HuH-7 (cell line): ENCODE data around the gene NEIL1.
"Not testable (repeated sequence)": the region's sequence is repeated elsewhere in the genome, so short reads cannot be mapped to it uniquely, and the experiment has no call there.

Experiments used
- DNase-seq: peaks from one replicate; pipeline ENCODE4 v3.0.0; 2011; ENCODE audit warnings: low spot score

Gene NEIL1

DNA sequence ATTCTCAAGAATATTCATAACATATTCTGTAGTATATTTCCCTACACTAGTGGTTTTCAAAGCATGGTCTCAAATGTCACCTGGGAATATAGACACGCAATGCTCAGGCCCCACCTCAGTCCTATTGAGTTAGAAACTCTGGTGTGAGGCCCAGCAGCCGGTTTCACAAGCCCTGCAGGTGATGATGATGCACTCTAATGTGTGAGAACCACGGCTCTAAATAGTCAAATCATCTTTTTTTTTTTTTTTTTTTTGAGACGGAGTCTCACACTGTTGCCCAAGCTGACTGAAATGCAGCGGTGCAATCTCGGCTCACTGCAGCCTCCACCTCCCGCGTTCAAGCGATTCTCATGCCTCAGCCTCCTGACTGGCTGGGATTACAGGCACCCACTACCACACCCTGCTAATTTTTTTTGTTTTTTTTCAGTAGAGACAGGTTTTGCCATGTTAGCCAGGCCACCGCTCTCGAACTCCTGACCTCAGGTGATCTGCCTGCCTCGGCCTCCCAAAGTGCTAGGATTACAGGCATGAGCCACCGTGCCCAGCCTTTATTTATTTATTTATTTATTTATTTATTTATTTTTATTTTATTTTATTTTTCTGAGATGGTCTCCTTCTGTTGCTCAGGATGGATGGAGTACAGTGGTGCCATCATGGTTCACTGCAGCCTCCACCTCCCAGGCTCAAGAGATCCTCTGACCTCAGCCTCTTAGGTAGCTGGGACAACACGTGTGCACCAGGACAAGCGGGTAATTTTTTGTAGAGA, 13.0 kb upstream of the NEIL1 start:
- not testable (repeated sequence) for DNase-seq

DNA sequence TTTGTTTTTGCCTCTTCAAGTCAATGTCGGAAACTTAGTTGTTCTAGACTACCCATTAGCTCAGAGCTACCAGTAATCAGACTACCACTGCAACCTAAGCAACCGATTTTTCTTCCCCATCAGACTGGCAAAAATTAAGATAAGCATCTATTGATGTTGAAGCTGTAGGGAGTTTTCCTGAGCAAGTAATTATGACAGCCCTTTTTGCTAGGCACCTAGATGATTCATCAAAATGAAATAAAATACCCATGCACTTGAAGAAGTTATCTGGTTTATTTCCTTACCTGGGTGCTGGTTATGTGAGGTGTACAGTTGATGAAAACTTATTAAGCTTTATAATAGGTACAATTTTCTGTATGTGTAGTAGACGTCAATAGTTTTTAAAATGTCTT, 11.5 kb upstream of the NEIL1 start:
- DNase-seq = no peak

DNA sequence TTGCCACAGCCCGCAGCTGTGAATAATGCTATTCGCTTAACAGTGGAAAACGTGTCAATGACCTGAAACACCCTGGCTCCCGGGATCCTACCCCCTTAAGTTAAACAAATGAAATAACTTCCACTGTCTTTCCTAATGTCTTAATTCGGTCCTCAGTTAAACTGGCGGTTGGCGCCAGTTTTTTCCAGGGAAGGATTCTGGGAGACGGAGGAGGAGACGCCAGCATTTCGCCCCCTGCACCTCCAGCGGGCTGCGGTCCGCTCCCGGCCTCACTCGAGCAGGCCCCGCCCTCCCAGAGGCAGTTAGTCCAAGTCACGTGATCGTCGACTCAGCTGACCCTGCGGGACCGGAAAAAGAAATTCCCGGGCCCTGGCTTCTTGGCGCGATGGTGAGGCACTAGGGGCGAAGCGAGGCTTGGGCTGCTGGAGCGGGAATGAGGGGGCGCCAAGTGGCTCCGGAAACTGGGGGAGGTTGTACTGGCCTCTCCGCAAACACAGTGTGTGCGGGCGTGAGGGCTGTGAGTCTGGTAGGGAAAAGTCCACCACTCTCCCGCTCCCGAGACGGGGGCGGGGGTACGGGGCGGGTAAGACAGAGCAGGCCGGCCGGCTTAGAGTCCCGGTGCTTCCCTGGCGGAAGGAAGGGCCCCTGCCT, 11.0 kb upstream of the NEIL1 start, which contains the start of gene COMMD4:
Gene COMMD4, plus strand, starts transcription at position 359 of the 651 bp plus-strand sequence. Its CDS starts 27 bp downstream, at position 386.
- DNase-seq = peak; percentile 80

DNA sequence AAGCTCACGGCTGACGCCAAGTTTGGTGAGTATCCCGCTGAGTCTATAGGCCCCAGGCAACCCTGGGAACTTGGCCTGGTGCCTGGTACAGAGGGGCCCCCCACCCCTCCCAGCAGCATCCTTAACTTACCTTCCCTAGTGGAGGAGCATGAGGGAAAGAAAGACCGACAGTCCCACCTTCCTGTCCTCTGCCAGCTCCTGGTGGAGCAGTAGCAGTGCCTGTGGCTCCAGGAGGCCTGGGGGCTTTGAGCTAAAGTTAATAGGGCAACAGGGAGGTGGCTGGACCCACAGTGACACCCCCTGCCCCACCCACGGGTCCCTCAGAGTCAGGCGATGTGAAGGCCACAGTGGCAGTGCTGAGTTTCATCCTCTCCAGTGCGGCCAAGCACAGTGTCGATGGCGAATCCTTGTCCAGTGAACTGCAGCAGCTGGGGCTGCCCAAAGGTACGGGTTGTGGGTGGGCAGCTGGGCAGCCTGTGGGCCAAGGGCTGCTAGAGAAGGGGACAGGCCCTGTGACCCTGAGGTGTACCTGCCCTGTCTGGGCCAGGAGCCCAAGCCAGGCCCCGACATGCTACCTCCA, 8.1 kb upstream of the NEIL1 start:
- no peak for DNase-seq

DNA sequence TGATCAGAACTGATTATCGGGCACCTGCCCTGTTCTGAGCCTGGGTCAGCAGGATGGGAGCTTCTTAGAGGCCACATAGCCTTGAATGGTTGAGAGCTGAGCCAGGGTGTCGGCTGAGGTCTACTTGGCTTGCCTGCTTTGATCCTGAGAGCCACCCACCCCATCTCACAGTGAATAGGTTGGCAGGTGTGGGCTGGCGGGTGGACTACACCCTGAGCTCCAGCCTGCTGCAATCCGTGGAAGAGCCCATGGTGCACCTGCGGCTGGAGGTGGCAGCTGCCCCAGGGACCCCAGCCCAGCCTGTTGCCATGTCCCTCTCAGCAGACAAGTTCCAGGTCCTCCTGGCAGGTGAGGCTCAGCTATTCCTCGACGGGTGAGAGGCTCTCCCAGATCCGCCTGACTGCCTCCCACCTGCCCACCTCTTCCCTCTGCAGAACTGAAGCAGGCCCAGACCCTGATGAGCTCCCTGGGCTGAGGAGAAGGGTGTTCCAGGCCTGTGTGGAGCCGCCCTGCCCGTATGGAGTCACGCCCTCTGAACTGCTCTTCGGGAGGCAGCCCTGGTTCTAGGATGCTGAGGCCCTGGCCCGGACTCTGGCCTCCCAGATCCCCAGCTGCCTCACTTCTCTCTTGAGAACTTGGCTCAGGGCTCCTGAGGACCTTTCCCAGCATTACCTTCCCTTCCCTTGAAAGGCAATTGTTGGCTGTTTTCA, 7.2 kb upstream of the NEIL1 start:
- DNase-seq = no peak

DNA sequence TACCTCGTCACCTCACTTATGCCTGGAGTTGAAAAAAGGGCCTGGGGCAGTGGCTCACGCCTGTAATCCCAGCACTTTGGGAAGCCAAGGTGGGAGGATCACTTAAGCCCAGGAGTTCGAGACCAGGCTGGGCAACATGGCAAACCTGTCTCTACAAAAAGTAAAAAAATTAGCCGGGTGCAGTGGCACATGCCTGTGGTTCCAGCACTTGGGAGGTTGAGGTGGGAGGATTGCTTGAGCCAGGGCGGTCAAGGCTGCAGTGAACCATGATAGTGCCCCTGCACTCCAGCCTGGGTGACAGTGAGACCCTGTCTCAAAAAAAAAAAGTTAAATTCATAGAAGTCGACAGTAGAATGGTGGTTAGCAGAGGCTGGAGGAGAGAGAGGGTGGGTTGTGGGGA, 4.6 kb upstream of the NEIL1 start:
- no peak for DNase-seq

DNA sequence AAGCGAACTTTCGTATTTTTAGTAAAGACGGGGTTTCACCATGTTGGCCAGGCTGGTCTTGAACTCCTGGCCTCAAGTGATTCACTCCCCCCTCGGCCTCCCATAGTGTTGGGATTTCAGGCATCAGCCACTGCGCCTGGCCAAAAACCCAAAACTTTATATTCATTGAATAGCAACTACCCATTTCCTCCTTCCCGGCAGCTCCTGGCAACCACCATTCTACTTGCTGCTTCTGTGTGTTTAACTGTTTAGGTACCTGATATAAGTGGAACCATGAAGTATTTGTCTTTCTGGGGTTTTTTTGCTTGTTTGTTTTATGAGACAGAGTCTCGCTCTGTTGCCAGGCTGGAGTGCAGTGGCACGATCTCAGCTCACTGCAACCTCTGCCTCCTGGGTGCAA, 2.9 kb upstream of the NEIL1 start:
- not testable (repeated sequence) for DNase-seq

DNA sequence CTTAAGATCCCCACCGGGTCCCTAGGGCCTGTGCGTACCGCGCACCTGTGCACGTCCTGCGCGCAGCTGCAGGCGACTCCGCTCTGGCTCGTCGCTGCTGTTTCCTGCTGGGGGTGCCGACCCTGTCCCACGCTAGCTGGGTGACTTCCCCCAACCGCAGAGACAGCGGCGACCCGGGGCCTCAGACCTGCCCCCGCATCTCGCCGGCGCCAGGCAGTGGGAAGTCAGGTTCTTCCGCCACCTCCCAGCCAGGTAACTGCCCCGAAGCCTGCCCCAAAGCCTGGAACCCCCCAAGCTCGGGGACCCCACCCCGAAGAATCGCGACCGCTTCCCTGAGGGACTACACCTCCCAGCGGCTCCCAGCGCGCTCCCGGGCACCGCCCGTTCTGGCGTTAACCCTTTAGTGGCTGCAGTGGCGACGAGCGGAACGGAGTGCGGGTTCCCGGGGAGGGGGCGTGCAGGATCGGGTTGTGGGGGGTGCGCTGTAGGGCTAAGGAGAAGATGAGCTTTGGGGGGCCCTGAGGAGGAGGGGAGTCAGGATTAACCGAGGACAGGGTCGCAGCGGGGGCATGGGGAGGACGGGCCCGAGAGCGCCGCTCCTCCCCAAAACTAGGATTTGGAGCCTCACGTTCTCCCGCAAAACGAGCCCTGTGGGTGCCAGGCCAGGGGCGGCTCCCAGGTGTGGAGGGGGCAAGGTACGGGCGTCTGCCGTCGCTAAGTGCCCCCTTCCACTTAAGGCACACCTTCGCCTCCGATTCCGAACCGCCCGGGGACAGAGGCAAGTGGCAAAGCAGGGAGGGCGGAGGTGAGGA, 589 bp downstream of the NEIL1 start:
- peak; percentile 89 for DNase-seq

DNA sequence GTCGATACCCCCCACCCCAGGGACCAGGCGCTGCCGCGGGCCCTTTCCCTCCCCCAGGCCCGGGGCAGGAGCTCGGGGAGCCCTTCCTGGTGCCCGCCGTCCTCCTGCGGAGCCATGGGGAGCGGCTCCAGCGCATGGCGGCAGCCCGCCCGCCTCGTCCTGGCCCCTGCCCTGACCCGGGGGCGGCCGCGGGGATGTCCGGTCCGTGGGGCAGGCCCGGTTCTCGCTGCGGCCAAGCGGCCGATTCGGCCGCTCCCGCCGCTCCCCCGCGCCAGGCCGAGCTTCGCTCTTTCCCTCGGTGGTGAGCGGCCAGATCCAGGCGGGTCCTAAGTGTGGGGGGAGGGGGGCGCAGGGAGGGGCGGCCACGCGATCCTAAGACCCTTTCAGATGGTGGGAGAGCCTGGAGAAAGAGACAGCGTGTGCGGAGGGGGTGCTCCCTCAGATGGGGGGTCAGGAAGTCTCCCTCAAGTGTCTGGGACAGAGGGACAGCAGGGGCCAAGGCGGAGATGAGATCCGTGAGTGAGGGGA, 1.3 kb downstream of the NEIL1 start:
- DNase-seq = no peak

DNA sequence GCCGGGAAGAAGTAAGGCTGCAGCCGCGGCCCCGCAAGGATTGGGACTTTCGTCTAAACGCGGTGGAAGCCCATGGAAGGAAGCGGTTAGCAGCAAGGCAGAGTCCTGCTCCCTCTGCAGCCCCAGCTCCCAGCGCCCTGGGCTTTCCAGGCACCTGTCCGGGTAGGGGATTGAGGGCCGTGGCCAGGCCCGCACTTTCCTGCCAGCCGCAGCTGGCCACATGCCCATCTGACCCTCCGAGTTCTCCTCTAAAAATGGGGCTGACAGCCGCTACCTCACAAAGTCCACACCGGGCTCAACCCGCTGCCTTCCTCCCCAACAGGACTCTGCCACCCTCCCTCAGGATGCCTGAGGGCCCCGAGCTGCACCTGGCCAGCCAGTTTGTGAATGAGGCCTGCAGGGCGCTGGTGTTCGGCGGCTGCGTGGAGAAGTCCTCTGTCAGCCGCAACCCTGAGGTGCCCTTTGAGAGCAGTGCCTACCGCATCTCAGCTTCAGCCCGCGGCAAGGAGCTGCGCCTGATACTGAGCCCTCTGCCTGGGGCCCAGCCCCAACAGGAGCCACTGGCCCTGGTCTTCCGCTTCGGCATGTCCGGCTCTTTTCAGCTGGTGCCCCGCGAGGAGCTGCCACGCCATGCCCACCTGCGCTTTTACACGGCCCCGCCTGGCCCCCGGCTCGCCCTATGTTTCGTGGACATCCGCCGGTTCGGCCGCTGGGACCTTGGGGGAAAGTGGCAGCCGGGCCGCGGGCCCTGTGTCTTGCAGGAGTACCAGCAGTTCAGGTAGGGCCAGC, 1.9 kb downstream of the NEIL1 start:
- DNase-seq = no peak

DNA sequence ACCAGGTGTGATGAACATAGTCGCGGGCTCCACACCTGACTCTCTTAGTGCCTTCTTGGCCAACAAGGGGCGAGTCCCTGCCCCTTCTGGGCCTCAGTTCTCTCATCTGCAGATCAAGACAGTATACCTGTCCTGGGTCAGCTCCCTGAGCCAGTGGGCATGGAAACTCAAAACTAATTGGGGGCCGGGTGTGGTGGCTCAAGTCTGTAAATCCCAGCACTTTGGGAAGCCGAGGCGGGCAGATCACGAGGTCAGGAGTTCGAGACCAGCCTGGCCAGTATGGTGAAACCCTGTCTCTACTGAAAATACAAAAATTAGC, 2.5 kb downstream of the NEIL1 start:
- not testable (repeated sequence) for DNase-seq

DNA sequence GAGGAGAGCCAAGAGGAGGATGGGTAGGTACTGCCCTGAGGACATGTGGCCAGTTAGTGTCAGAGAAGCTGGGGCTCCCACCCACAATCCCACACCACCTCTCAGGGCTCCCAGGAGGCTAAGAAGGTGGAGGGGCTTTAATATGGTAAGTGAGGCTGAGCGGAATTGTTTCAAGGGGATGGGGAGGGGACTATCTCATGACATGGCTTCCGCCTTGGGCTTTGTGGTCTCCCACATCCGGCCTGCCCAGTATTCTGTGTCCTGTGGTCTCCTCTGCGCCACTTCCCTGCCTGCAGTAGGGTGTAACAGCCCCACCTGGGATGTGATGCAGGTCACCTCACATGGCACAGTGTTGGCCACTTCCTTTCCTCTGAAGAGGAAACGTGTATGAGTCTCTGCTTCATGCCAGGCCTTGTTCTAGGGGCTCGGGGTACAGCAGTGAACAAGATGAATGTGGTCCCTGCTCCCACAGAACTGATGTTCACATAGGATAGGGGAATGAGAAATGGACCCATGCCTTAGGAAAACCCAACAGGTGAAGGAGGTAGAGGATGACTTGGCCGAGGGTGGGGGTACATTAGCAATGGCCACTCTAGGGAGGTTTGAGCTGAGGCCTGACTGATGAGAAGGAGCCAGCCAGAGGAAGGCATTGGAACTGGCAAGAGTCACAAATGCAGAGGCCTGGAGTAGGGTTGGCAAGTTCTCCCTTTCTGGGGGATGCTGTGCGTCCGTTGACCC, 3.2 kb downstream of the NEIL1 start:
- DNase-seq = no peak

DNA sequence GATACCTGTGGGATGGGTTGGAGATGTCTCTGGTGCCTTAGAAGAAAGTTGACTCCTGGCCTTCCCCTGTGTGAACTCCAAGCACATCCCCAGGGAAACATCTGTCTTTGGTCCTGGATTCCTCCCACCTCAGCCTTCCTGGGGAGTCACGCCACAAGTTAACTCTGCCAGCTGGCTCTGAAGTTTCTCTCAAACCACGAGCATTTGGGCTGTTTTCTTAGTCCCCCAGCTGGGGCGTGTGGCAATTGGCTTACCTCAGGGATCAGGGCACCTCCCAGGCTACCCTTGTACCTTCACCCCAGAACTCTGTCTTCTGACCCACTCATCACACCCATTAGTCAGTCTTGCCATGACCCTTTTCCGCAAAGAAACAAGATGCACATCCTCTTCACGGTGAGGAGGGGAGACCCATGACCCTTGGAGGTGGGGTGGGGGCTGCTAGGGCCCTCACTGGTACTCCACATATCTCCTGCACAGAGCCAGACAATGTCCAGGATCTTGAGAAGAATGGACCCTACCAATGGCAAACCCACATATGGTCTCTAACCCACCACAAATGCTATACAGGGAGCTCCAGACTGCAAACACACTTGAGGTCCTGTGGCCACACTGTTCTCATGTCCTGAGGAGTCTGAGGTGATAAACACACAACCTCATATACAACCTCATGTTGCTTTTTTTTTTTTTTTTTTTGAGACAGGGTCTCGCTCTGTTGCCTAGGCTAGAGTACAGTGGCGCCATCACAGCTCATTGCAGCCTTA, 3.9 kb downstream of the NEIL1 start:
- no peak for DNase-seq

DNA sequence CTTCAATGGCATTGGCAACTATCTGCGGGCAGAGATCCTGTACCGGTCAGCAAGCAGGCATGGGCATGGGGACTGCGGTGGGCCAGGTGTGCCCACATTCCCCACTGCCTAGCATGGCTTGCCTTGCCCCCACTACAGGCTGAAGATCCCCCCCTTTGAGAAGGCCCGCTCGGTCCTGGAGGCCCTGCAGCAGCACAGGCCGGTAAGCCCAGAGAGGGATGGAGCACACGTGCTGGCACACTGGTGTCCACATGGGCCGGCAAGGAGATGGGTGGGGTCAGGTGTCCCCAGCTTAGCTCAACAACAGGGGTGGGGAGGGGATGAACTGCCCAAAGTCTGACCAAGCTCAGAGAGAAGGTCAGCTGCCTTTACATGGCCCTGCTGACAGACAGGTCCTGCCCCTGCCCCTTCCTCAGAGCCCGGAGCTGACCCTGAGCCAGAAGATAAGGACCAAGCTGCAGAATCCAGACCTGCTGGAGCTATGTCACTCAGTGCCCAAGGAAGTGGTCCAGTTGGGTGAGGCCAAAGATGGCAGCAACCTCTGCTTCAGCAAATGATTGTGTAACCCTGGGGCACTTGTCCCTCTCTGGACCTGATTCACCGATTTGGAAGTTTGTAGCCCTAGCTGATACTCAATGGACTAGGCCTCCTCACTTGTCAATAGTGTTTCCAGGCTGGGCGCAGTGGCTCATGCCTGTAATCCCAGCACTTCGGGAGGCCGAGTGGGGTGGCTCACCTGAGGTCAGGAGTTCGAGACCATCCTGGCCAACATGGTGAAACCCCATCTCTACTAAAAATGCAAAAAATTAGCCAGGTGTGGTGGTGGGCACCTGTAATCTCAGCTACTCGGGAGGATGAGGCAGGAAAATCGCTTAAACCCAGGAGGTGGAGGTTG, 5.6 kb downstream of the NEIL1 start:
- no peak for DNase-seq

DNA sequence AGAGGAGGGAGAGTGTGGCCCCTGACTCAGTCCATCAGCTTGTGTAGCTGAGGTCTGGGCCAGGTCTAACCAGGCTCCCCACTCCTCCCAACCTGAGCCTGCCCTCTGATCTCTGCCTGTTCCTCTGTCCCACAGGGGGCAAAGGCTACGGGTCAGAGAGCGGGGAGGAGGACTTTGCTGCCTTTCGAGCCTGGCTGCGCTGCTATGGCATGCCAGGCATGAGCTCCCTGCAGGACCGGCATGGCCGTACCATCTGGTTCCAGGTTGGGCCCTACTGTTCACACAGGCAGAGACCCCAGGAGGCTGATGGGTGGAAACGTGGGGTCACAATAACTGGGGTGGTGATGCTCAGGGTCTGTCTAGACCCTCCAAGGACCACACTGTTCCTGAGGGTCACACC, 6.8 kb downstream of the NEIL1 start:
- no peak for DNase-seq

DNA sequence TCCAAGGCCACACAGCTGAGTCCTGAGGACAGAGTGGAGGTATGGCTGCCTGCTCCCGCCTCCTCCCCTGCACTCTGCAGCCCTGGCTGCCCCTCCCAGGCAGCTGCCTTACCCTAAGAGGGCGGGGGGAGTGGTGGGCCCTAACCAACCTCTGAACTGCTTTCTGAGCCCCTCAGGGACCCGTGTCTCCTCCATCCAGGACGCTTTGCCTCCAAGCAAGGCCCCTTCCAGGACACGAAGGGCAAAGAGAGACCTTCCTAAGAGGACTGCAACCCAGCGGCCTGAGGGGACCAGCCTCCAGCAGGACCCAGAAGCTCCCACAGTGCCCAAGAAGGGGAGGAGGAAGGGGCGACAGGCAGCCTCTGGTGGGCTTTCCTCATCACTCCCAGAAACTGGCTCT, 7.6 kb downstream of the NEIL1 start:
- DNase-seq = no peak

DNA sequence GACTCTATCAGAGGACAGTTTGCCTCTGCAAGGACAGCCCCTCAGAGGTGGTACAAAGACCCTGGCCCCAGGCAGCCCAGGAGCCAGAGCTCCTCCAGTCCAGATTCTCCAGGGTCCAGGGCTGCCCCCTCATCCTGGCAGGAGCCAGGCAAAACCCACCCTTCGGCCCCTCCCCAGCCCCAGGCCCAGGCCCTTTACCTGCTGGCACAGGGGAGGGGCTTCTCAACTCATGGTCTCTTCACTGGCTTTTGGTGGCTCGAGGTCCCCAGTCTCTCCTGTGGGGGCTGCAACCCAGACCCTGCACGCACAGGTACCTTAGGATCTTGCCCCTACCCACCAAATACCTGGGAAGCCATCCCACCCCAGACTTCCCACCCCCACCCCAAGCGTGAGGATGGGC, 8.5 kb downstream of the NEIL1 start:
- DNase-seq = no peak

DNA sequence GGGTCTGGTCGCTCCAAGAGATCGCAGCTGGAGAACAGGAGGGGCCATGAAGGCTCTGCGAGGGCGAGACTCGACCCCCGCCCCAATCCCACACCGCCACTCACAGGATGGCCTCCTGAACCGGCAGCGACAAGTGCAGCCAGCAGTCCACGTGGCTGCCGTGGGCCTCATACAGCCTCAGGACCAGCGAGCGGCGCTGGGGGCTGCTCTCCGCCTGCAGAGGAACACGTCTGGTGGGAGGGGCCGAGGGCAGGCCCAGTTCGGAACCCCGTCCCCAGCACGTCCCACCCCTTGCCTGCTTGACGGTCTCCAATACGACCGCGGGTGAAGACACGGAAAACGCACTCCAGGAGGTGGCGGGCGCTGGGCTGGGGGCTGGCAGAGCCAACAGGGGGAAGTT, 9.2 kb downstream of the NEIL1 start:
- no peak for DNase-seq
